HepG2 (cell line): Measurements from ENCODE around the gene DCDC2. TPM values are rescaled to one million over a fixed set of nuclear protein-coding genes. Genes with fewer than 3 reads are reported as not detected.

ENCODE experiments used
- CEBPG ChIP-seq: IDR thresholded peaks from 2 replicates; pipeline ENCODE4 v1.6.1; 2016
- CENPX ChIP-seq: sonication (generic); formaldehyde crosslinking; IDR thresholded peaks from 2 replicates; pipeline ENCODE4 v1.9.0; 2021; ENCODE audit warnings: mild to moderate bottlenecking, missing genetic modification reagents, moderate library complexity
- CREB3 ChIP-seq: sonication (generic); formaldehyde crosslinking; IDR thresholded peaks from 2 replicates; pipeline ENCODE4 v1.5.0; 2020; ENCODE audit warnings: missing genetic modification reagents
- FIP1L1 ChIP-seq: fragments of 200-400 bp; formaldehyde crosslinking; IDR thresholded peaks from 2 replicates; pipeline ENCODE4 v1.6.1; 2018; ENCODE audit warnings: low read depth, mild to moderate bottlenecking, low read length, moderate library complexity, borderline replicate concordance; ENCODE audit not compliant: insufficient read depth
- GTF2F1 ChIP-seq: fragments of 150-350 bp; IDR thresholded peaks from 2 replicates; pipeline ENCODE4 v1.6.1; 2014; ENCODE audit warnings: low read length
- MAX ChIP-seq: IDR thresholded peaks from 2 replicates; pipeline ENCODE4 v1.6.1; 2012; ENCODE audit warnings: inconsistent platforms
- PAF1 ChIP-seq: IDR thresholded peaks from 2 replicates; pipeline ENCODE4 v1.6.1; 2016; ENCODE audit warnings: missing genetic modification reagents, missing compliant biosample characterization
- PRDM10 ChIP-seq: sonication (generic); formaldehyde crosslinking; IDR thresholded peaks from 2 replicates; pipeline ENCODE4 v1.4.0; 2020; ENCODE audit warnings: low read depth, missing genetic modification reagents
- SMAD9 ChIP-seq: sonication (generic); formaldehyde crosslinking; IDR thresholded peaks from 2 replicates; pipeline ENCODE4 v1.5.1; 2020; ENCODE audit warnings: mild to moderate bottlenecking, missing genetic modification reagents
- ZBTB42 ChIP-seq: sonication (generic); formaldehyde crosslinking; IDR thresholded peaks from 2 replicates; pipeline ENCODE4 v1.5.0; 2020; ENCODE audit warnings: mild to moderate bottlenecking, missing genetic modification reagents
- ZBTB7B ChIP-seq: sonication (generic); formaldehyde crosslinking; IDR thresholded peaks from 2 replicates; pipeline ENCODE4 v1.4.0; 2020; ENCODE audit warnings: missing genetic modification reagents
- ZFX ChIP-seq: sonication (generic); formaldehyde crosslinking; IDR thresholded peaks from 2 replicates; pipeline ENCODE4 v1.4.0; 2020; ENCODE audit warnings: mild to moderate bottlenecking, low read depth, missing genetic modification reagents, moderate library complexity
- ZNF124 ChIP-seq: sonication (generic); formaldehyde crosslinking; IDR thresholded peaks from 2 replicates; pipeline ENCODE4 v1.4.0; 2020; ENCODE audit warnings: missing genetic modification reagents
- ZNF17 ChIP-seq: sonication (generic); formaldehyde crosslinking; IDR thresholded peaks from 2 replicates; pipeline ENCODE4 v1.5.0; 2020; ENCODE audit warnings: mild to moderate bottlenecking, missing genetic modification reagents
- ZNF407 ChIP-seq: sonication (generic); formaldehyde crosslinking; IDR thresholded peaks from one replicate; pipeline ENCODE4 v1.5.1; 2020; ENCODE audit warnings: mild to moderate bottlenecking, missing genetic modification reagents; ENCODE audit errors: not compliant biosample characterization
- ZNF841 ChIP-seq: sonication (generic); formaldehyde crosslinking; IDR thresholded peaks from 2 replicates; pipeline ENCODE4 v1.8.1; 2023; ENCODE audit warnings: missing genetic modification reagents, borderline replicate concordance
- polyA plus RNA-seq, 8 experiments: library from polyadenylated mRNA; depleted of rRNA in 3 of 8; stranded (reverse) in 7 of 8; unstranded in 1 of 8; fragments of >200 nt; fragmentation: Illumina TruSeq in 4 of 8; extraction: Trizol in 4 of 8; gene quantifications; 2 replicates each; pipeline versions ENCODE4 v1.2.1 to v1.2.3, GENCODE V29; 2011 to 2016; ENCODE audit warnings: low read depth in 4 of 8, missing spikeins in 1 of 8, mixed read lengths in 1 of 8; ENCODE audit not compliant: insufficient read depth in 1 of 8
- total RNA-seq, 5 experiments: library from RNA; depleted of rRNA; stranded (reverse); fragments of >200 nt; fragmentation: Illumina TruSeq; extraction: Trizol; gene quantifications; 2 replicates each; pipeline ENCODE4 v1.2.3, GENCODE V29; 2016; ENCODE audit warnings: low read depth in 1 of 5

DCDC2 gene
- total and polyA plus RNA-seq, 2 of the 13 experiments (the other 11 are each of a cell fraction or from before 2014, with no cell fraction given): 9.0 to 36.2 TPM

GRCh38 chr6:24126586-24127192 is 231.2 kb downstream of the DCDC2 start (continued):
- TF ChIP-seq ZNF841 (CRISPR knock-in tag) (peak; percentile 77; the same call in 1 of the 2 replicates), CEBPG (CRISPR knock-in tag) (peak; percentile 31; the same call in 1 of the 2 replicates), ZFX (CRISPR knock-in tag) (no peak), PAF1 (no peak), CENPX (CRISPR knock-in tag) (no peak), PRDM10 (peak; percentile 57; the same call in 1 of the 2 replicates), ZBTB42 (CRISPR knock-in tag) (0 out of 2 replicates have a peak, but pooled peaks have one; percentile 33), GTF2F1 (no peak), ZNF407 (CRISPR knock-in tag) (no peak), ZNF17 (CRISPR knock-in tag) (0 out of 2 replicates have a peak, but pooled peaks have one; percentile 49), ZNF124 (CRISPR knock-in tag) (peak; percentile 96; the same call in 1 of the 2 replicates), SMAD9 (CRISPR knock-in tag) (no peak; the same call in 1 of the 2 replicates), ZBTB7B (CRISPR knock-in tag) (peak; percentile 60; the same call in 1 of the 2 replicates), CREB3 (CRISPR knock-in tag) (peak; percentile 98), FIP1L1 (no peak), MAX (peak; percentile 71)
